ENCODE data around the gene EYA4.
"Not testable (repeated sequence)": the region's sequence is repeated elsewhere in the genome, so short reads cannot be mapped to it uniquely, and the experiment has no call there.

Gene EYA4

DNA sequence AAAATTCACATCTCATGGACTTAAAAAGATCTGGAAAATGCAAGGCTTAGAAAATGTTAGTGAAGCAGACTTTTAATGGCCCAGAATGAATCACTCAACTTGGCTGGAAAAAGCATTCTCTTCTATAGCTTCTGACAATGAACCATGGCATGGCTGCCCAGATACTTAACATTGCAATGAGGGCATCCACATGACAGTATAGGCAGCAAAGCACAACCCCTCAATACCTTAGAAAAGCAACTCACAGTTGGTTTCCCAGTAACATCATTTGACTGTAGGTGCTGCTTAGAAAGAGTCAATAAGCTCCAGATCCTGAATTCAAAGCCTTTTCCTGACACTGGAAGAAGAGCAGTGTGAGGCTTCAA, 155.8 kb downstream of the EYA4 start:
- no peak overlapping the region for H3K4me3 ChIP-seq (replicated peaks; ENCODE audit: low read depth, low read length)
- TF ChIP-seq, protein P1, sequence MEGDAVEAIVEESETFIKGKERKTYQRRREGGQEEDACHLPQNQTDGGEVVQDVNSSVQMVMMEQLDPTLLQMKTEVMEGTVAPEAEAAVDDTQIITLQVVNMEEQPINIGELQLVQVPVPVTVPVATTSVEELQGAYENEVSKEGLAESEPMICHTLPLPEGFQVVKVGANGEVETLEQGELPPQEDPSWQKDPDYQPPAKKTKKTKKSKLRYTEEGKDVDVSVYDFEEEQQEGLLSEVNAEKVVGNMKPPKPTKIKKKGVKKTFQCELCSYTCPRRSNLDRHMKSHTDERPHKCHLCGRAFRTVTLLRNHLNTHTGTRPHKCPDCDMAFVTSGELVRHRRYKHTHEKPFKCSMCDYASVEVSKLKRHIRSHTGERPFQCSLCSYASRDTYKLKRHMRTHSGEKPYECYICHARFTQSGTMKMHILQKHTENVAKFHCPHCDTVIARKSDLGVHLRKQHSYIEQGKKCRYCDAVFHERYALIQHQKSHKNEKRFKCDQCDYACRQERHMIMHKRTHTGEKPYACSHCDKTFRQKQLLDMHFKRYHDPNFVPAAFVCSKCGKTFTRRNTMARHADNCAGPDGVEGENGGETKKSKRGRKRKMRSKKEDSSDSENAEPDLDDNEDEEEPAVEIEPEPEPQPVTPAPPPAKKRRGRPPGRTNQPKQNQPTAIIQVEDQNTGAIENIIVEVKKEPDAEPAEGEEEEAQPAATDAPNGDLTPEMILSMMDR (IDR thresholded peaks at IDR 0.05; ENCODE audit: low read depth, low read length, missing control alignments): no peak
- DNase-seq (ENCODE audit: extremely low read depth, low read depth): no peak

DNA sequence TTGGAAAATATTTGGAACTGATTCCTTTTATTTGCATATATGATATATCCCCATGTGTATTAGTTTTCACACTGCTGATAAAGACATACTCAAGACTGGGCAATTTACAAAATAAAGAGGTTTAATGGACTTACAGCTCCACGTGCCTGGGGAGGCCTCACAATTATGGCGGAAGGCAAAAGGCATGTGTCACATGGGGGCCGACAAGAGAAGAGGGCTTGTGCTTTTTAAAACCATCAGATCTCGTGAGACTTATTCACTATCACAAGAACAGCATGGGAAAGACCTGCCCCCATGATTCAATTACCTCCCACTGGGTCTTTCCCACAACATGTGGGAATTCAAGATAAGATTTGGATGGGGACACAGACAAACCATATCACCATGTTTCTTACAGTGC, 156.4 kb downstream of the EYA4 start:
- not testable (repeated sequence) for DNase-seq (ENCODE audit: extremely low read depth, low read depth); H3K4me3 ChIP-seq (replicated peaks; ENCODE audit: low read depth, low read length)

DNA sequence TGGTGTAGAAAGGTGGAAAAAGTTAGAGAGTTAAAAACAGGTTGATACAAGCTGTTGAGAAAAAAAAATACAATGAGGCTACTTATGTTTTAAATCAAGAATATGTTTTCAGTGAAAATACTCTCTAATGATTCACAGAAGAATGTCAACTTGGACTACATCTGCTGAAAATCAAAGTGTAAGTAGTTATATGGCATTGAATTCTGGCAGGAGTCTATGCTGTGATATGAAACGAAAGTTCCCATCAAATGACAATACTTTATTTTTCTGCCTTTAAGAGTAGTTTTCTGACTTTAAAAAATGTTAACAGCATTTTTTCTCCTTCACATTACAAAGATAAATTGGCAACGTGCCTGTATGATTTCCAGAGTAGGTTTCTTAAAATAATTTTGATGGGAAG, 158.3 kb downstream of the EYA4 start:
- TF ChIP-seq, protein P1 (IDR thresholded peaks at IDR 0.05; ENCODE audit: low read depth, low read length, missing control alignments): no peak
- no peak for DNase-seq (ENCODE audit: extremely low read depth, low read depth)
- H3K4me3 ChIP-seq (replicated peaks; ENCODE audit: low read depth, low read length): no peak overlapping the region

DNA sequence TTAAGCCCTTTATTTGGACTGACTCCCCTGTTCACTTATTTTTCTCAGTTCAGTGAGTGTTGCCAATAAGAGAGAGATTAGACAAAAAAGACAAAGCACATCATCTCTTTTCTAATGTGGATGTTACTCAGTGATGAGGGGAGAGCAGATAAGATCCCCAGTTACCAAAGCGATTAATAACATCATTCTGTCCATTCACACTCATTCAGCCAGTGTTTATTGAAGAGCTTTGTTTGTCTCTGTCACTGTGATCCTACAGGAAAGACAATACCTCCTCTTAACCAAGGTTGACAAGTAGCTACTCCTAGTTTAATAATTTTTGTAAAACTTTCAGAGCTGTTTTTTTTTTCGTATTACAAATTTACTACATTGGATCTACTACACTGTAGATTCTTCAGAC, 163.0 kb downstream of the EYA4 start:
- no peak for DNase-seq (ENCODE audit: extremely low read depth, low read depth)
- TF ChIP-seq, protein P1 (IDR thresholded peaks at IDR 0.05; ENCODE audit: low read depth, low read length, missing control alignments): no peak
- H3K4me3 ChIP-seq (replicated peaks; ENCODE audit: low read depth, low read length): no peak overlapping the region

DNA sequence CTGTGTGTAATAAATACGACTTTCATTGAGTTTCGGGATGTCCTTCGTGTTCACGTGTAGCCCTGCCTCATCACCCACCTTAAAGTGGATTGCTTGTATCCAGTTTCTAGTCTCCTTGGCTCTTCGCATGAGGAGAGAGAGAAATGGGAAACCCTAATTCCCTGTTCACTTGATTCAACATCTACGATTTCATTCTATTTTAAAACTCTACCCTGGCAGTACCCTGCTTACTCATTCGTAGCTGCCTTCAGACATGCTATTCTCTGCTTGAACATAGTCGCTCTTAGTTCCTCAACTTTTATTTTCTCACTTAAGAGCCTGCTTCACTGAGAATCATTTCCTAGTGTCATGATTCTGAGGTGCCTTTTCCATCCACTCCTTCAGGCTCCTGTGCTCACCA, 163.6 kb downstream of the EYA4 start:
- H3K4me3 ChIP-seq (replicated peaks; ENCODE audit: low read depth, low read length): no peak overlapping the region
- TF ChIP-seq, protein P1 (IDR thresholded peaks at IDR 0.05; ENCODE audit: low read depth, low read length, missing control alignments): no peak
- no peak for DNase-seq (ENCODE audit: extremely low read depth, low read depth)

DNA sequence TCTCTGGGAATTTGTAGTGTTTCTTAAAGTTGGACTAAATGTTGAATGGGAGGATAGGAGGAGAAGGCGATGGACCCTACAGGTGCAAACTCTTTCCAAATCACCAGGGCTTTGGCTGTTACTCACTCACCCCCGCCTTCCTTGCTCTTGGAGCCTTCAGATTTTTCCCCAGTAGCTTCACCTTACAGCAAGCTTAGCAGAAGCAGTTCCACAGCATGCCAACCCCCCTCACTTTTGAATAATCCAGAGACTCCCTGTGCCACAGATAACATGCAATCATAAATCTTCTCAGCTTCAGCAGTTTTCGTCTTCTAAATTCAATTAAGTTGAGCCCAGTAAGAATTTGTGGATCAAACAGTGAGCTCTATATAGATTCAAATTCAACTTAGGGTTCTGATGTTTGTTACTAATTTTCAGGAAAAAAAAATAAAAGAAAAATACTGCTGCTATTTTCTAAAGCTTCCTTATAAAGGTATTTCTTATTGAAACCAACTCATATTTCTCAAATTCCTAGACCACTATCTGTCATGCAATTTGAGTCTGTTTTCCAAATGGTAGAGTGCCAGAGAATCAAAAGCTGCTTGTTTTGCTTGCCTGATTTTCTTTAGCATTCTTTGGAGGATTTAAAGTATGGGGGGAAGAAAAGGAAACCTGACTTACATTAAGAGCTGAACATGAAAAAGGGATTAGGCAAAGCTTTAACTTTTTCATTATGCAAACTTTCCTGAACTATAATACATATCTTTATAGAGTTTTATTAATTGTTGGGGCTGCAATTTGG, 166.4 kb downstream of the EYA4 start:
- TF ChIP-seq, protein P1 (IDR thresholded peaks at IDR 0.05; ENCODE audit: low read depth, low read length, missing control alignments): no peak
- DNase-seq (ENCODE audit: extremely low read depth, low read depth): no peak
- no peak overlapping the region for H3K4me3 ChIP-seq (replicated peaks; ENCODE audit: low read depth, low read length)

DNA sequence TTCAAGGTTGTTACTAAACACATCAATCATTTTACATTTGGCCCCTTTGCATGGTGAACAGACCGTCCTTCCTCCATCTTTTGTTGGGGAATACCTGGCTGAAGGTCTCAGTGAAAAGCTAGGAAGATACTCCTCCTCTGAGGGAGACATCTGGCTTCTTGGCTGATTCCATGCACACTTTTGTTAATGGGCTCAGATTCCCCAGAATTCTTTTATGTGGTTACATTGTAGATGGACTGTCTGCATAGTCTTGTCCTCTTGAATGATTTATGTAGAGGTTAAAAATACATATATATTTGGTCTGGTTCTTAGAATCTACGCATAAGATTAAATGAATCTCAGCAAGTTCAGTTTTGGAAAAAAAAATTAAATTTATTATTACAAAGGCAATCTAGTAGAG, 167.0 kb downstream of the EYA4 start:
- TF ChIP-seq, protein P1 (IDR thresholded peaks at IDR 0.05; ENCODE audit: low read depth, low read length, missing control alignments): no peak
- DNase-seq (ENCODE audit: extremely low read depth, low read depth): no peak
- no peak overlapping the region for H3K4me3 ChIP-seq (replicated peaks; ENCODE audit: low read depth, low read length)

Data from HFF-Myc (cell line).